SIG-M5 (cell line): Measurements from ENCODE around the gene KRT24.
"Not testable (repeated sequence)": the region's sequence is repeated elsewhere in the genome, so short reads cannot be mapped to it uniquely, and the experiment has no call there.

ENCODE experiments used
- DNase-seq: peaks from one replicate; lab custom pipeline; 2025; lab: John Stamatoyannopoulos, UW

KRT24 gene

DNA sequence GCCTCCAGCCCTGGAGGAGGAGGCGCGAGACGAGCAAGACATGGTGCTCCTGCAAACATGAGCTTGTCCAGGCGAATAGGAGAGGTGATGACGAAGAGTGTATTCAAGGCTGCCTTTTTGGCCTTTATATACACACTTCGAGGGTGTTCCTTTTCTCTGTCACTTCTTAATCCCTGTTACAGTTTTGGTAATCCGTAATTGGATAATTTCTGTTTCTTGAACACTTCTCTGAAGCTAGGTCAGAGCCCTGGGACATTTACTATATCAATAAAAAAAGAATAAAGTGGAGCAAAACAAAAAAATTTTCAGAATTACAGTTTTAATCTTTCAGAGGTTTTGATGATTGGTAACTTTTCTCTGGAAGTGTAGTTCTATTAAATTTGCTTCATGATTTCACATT is at the start of gene KRT24:
TSS of gene KRT24 (minus strand) at position 101 of the 400 bp plus-strand sequence. CDS start at position 42, 59 bp downstream.
- DNase-seq: no peak

DNA sequence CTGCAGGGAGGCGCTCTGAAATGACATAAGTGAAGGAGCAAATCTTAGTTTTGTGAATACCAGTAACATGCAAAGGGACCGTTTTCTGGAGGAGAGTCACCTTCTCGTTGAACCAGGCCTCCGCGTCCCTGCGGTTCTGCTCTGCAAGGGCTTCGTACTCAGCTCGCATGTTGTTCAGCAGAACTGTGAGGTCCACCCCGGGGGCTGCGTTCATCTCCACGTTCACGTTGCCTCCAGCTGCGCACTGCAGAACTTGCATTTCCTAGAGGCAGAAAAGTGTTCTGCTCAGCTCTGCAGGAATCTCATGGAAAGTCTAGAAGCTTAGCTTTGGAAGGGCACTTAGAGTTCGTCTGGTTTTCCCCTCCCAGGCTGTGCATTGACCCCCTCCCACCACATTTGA is 47.5 kb upstream of the KRT24 start:
- DNase-seq: no peak

DNA sequence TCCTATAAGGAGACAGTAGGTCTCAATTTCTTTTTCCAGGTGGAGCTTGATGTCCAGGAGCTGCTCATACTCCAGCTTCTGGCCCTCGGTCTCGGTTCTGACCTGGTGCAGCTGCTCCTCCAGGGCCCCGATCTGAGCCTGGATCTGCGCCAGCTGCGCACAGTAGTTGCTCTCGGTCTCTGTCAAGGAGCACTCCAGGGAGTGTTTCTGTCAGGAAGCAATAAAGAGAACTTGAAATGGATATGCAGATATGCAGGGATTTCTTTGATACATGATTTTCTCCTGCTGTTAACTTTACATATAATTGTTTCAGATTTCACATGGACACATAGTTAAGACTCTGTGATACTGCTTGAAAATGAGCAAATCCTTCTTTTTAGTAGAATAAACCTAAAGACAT is 46.8 kb upstream of the KRT24 start:
- no peak for DNase-seq

DNA sequence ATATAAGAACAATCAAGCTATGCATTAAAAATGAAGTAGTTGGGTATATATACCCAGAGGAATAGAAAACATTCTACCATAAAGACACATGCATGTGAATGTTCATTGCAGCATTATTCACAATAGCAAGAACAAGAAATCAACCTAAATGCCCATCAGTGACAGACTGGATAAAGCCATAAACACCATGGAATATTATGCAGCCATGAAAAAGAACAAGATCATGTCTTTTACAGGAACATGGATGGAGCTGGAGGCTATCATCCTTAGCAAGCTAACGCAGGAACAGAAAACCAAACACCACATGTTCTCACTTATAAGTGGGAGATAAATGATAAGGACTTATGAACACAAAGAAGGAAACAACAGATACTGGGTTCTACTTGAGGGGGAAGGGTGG is 45.1 kb upstream of the KRT24 start:
- DNase-seq: not testable (repeated sequence)

DNA sequence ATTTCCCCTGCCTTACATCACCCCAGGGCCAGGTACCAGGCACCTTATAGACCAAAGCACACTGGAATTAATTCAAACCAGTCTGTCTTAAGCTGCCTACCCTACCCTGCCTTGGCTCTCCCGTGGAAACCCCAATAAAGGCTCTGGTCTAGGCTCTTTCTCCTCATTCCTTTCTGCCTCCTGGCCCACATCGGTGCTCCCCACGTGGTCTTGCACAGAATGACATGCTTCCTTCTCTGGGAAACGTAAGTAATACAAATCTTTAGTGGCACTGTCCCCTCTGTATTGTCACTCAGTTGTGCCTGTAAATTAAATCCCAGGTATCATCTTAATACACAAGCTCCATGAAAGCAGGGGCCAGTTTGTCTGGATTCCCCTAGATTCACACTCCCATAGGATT is 35.0 kb upstream of the KRT24 start:
- DNase-seq: no peak

DNA sequence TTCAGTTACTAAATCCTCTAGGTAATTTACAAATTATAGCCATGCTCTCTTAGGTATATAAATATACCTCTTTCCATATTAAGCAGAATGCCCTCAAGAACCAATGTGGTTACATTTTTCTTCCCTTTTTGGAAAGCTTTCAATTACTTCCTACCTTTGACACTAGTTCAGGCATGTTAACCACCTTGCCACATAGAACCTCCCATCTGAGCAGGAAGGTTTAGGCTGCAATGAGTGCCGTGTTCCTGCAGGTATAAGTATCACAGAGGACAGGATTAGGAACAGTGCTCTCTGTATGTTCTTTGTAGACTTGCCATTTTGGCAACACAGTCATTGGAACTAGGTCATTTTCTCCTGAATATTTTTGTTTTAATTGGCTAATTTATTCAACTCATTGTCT is 31.5 kb upstream of the KRT24 start:
- no peak for DNase-seq

DNA sequence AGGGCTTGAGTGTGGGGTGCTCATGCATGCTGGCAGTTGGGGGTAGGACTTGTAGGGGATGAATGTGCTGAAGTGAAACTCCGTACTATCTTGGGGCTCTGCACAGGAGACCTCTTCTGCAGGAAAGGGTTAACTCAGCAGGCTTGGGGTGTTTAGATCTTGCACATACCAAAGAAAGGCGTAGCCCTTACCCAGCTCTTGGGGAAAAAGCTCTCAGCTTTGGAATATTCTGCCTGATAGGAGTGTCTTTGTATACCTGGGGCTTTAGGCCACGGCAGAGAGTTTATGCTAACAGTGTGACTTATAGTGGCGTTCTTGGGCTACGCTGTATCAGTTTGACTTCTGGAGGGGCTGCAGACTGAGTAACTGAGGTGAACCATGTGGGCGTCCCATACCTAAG is 30.5 kb upstream of the KRT24 start:
- DNase-seq: no peak

DNA sequence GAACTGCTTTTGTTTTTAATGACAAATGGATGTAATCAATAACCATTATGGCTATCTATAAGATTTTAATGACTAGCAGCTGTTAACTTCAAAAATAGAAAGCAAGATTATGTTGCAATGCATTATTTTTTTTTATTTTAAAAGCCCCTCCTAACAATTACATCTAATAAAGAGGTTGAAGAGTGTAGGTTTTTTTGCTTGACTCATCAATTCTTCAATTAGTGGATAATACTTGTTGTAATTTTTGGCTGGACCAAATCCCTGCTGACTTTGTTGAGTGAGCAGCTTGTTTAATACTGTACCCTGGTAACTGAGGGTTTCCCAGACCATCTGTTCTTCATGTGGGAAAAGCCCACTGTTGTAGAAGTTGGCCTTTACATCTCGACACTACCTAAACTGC is 27.4 kb upstream of the KRT24 start:
- DNase-seq: no peak

DNA sequence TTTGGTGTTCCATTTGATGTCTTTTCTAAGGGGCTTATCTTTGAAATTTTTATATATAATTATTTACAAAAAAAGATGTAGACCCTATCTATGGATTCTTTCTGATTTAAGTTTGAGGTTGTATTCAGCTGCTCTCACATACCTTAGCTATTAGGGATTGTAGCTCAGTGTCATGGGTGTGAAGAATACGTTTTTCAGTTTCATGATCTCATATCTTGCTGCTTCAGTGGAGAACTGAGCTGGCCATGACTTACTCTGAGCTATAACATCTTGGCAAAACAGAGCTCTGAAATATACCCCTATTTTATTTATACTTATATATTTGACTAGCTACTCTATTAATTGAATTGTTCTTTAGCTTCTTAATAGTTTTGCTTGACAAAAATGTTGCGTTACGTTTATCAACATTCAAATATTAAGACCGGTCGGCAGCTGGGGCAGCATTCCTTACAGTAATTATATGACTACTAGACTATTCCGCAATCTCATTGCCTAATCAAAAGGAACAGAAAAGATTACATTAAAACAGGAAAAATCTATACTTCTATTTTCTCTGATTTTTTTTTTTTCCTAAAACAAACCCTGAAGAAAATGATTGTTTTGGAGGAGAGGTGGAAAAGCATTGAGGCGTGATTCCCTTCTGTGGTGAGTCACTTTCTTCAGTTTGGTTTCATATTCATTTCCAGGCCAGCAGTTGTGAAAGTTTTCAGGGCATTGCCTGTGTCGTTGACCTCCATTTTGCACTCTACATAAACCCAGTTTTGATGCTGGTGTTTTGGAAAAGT is 24.1 kb upstream of the KRT24 start:
- no peak for DNase-seq

DNA sequence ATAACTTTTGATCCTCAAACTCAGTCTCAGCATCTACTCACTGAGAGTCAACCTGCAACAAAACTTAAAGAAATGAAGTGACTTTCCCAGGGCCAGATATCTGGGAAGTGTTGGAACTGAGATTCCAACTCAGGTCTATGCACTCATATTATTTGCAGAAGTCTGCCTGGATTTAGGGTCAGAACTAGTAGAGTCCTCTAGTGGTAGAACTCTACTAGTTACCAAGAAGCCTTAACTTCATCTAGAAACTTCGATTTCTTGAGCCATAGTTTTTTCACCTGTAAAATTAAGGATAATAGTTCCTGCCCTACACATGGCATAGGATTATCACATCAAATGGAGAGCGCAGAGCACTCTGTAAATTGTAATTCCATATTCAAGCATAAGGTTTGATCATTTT is 23.4 kb upstream of the KRT24 start:
- DNase-seq: no peak

DNA sequence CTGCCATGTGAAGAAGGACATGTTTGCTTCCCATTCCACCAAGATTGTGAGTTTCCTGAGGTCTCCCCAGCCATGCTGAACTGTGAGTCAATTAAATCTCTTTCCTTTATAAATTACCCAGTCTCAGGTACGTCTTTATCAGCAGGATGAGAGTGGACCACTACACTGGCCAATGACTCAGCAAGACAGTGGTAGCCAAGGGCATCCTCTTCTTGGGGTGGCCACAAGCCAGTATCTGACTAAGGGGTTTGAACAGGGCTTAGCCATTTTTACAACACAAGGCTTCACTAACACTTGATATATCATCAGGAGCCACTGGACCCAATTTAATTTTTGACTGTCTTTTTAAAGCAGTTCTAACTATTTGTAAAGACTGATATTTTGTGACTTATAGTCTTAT is 21.1 kb upstream of the KRT24 start:
- no peak for DNase-seq

DNA sequence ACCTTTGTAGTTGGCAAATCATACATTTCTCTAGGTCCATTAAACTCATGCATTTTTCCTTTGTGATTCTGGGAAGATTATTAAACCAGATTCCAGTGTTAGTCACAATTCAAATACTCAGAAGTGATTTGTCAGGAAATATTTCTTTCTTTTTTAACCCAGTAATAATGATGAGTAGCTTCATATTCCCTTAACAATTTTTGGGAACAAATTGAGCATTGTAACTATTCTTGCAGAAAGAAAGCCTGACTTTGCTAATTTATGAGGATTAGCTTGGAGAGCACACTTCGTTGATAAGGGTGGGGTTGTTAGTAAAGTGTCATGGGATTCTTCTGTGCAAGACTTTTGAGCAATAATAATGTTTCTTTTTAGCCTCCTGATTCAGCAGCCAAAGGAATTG is 18.7 kb upstream of the KRT24 start:
- no peak for DNase-seq

DNA sequence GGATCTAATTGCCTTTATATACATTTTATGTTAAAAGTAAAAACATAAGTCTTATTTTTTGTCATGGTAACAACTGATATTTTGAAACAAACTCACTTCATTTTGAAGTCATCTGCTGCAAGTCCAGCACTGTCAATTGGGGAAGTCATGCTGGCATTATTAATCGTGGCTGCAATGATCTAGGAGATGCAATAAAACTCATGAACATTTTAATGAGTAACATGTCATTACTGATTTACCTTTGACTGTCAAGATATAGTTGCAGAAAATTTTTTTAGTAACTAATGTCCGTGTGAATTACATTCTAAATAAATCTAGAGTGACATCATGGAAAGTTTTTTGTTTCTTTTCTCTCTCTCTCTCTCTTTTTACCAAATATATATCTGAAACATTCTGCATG is 17.3 kb upstream of the KRT24 start:
- DNase-seq: no peak

DNA sequence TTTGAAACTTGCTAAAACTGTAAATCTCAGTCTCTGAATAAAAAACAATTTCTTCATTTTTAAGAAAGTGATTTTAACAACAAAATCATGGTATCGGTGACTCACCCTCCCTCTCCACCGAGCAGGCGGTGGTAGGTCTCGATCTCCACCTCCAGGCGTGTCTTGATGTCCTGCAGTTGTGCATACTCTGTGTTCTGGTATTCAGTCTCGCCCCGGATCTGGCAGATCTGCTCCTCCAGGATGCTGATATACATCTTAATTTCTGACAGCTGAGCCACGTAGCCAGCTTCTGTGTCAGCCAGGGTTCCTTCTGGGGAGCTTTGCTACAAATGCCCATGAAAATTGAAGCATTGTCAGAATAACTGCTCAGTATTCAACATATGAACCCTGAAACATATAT is 15.4 kb upstream of the KRT24 start:
- no peak for DNase-seq

DNA sequence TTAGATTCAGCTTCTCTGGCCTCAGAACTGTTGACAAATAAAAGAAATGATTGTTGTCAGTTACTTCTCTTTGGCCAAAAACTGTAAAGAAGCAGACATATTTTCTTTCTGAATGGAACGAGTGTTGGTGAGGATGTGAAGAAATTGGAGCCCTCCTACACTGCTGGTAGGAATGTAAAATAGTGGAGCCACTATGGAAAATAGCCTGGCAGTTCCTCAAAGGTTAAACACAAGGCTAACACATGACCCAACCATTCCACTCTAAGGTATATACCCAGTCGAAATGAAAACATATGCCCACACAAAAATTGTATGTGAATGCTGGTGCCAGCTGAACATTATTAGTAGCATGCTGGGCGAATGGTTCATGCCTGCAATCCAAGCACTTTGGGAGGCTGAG is 14.2 kb upstream of the KRT24 start:
- DNase-seq: no peak

DNA sequence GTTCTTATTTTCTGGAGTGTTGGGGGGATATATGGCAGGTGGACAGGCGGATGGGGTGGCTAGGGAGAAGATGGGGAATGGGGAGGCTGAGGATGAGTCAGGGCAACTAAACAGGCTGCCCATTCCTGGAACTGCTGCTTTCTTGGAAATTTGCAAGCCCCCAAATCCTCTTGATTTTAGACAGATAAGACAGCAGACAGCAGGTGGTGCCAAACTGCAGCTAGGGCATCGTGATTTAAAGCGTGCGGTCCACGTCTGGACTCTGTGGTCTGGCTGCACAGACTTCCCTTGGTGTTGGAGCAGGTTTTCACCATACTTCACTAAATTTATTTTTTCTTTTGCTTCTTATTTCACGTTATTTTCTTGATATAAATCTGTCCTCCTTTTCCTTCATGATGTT is 10.9 kb upstream of the KRT24 start:
- DNase-seq: no peak

DNA sequence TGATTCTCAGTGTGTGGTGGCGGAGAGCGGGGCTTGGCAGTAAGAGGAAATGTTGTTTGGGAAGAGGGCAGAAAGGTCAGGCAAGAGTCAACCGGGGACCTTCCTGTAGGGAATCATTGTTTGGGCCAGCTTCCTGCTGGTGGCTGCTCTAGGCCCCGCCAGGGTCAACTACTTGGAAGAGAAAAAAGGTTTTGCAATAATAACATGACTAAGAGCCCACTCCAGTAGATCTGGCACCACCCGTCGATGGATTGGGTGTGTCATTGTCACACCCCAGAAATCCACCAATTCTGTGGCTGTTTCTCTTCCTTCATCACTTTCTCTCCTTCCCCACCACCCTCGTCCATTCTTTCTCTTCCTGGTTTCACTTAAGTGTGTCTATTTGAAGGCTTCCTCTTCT is 4.2 kb upstream of the KRT24 start:
- no peak for DNase-seq

DNA sequence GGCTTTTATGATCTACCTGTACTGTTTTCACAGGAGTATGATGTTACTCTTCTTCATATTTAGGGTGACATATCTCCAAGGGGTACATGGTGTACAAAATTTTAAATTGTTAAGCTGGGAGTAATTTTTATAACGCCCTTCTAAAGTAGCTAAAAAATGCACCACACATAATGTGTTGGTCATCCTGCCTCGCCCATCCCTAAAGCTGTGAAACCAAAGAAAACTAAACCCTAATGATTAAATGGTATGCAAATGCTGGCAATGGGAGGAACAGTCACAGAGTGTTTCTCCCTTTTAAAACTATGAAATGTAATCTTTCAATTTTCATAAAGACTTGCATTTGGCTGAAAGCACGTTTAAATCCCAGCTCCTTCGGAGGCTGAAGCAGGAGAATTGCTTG is 2.0 kb upstream of the KRT24 start:
- DNase-seq: no peak

DNA sequence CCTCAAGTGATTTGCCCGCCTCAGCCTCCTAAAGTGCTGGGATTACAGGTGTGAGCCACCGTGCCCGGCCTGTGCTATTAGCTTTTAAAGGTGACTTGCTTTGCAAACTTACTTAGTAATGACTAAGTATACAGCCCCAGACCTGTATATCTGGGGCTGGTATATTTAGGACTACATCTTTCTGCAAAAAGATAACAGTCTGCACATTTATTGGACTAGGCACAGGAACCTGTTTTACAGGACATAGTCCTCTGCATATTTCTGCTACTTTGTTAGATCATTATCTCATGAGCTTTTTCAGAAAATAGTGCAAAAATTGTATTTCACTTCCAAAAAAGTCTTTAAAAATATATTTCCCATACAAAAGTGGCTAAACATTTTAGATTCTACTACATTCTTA is 1.3 kb downstream of the KRT24 start:
- DNase-seq: no peak

DNA sequence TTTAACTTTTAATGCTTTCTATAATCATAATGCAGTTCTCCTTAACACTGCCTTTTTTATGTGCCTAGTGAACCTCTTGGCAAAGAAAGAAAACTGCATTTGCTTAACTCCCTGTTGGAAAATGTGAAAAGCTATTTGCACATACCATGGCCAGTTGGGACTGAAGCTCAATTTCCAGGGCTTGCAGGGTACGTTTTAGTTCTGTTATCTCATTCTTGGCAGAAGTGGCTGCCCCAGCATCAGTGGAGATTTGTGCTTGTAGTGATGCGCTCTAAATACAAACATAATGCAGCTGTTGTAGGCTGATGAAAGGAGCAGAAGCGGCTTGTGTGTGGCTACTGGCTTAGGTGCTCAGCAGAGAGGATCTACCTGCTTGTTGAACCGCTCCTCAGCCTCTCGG is 3.7 kb downstream of the KRT24 start:
- no peak for DNase-seq

DNA sequence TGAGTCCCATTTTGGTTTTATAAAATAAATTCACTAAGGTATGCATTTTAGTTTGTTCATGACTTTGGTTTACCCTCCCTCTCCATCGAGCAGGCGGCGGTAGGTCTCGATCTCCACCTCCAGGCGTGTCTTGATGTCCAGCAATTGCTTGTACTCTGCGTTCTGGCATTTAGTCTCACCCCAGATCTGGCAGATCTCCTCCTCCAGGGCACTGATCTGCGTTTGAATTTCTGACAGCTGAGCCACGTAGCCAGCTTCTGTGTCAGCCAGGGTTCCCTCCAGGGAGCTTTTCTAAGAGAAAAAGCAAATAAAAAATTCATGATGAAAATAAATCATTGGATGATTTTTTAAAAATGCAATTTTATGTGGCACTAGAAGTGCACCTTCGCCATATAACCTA is 4.2 kb downstream of the KRT24 start:
- DNase-seq: no peak

DNA sequence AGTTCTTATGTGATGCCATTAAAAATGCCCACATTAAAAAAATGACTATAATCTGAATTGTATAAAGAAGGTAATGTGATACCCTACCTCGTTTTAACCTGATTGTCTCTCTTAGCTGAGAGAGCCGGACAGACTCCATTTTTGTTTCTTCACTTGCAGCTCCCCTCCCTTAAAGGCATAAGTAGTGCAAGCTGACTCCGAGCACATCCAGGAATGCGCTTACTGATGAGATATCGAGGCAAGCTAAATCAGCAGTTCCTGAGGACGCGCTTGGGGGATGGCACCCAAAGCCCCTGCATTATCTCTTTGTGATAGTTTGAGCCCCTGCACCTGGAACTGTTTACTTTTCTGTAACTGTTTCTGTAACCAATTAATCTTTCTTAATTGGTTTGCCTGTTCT is 6.3 kb downstream of the KRT24 start:
- DNase-seq: no peak

DNA sequence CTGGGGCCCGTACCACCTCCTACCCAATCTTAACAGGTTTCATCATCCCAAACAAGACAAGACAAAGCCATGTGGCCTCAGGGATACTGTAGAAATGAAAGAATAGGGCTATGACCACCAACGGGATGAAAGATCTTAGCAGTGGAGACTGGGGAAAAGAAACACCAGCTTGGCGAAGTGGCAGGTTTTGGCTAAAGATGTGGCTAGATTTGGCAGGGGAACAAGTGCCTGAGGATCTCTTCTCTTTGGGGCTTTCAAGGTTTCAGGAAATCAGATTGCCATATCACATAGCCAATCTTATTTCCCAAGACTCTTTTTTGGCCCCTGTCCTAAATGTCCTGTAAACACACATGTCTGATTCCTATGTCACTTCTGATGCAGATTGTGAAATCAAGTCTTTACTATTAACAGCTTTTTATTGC is 6.9 kb downstream of the KRT24 start:
- DNase-seq: no peak

DNA sequence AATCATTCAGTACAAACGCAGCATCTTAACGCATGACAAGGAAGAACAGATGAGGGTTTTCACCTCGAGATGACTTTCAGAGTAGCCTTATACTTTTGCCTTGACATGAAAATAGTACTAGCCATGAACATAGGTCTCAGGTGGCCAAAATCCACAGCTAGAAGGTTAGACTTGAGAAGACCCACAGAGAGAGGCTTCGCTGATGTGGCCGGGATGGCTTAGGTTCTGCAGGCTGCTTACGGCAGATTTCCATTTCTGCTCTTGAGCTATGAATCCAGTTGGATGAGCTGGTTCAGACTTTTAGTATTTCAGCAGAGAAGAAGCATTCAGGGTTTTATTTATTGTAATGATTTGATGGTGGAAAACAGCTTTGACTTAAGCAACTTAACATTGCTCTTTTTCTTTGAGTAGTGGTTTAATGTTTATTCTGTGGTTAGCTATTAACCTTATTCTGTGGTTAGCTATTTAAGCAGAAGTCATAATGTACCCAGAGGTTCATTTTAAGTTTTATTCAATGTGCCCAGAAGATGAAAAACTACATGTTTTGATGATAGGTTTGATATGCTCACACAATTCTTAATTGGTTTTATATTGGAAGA is 7.6 kb downstream of the KRT24 start:
- no peak for DNase-seq
